Measurements from ENCODE around the gene DPP4.

Gene DPP4

GRCh38 chr2:161972232-161972631 lies 101.8 kb downstream of the DPP4 start:
- no peaks in the 10 kb centered on the region for H4K20me1 ChIP-seq (ENCODE audit: insufficient read depth, low read length)
- H3F3A ChIP-seq (ENCODE audit: insufficient read depth, low read length): no peaks in the 10 kb centered on the region
- H3K27me3 ChIP-seq (replicated peaks; ENCODE audit: insufficient read depth, low read length): no peaks in the 10 kb centered on the region
- no peaks in the 10 kb centered on the region for H3K9me2 ChIP-seq (replicated peaks; ENCODE audit: insufficient read depth, low read length)
- no peaks in the 10 kb centered on the region for H3K9me3 ChIP-seq (replicated peaks; ENCODE audit: insufficient read depth, low read length)
- no peak overlapping the region for H3K4me2 ChIP-seq (ENCODE audit: low read depth, low read length)
- H3K9ac ChIP-seq (ENCODE audit: low read length): no peak overlapping the region
- H3K36me3 ChIP-seq (replicated peaks; ENCODE audit: insufficient read depth, low read length): no peaks in the 10 kb centered on the region
- TF ChIP-seq, protein P1, sequence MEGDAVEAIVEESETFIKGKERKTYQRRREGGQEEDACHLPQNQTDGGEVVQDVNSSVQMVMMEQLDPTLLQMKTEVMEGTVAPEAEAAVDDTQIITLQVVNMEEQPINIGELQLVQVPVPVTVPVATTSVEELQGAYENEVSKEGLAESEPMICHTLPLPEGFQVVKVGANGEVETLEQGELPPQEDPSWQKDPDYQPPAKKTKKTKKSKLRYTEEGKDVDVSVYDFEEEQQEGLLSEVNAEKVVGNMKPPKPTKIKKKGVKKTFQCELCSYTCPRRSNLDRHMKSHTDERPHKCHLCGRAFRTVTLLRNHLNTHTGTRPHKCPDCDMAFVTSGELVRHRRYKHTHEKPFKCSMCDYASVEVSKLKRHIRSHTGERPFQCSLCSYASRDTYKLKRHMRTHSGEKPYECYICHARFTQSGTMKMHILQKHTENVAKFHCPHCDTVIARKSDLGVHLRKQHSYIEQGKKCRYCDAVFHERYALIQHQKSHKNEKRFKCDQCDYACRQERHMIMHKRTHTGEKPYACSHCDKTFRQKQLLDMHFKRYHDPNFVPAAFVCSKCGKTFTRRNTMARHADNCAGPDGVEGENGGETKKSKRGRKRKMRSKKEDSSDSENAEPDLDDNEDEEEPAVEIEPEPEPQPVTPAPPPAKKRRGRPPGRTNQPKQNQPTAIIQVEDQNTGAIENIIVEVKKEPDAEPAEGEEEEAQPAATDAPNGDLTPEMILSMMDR (IDR thresholded peaks at IDR 0.05; ENCODE audit: low read length): no peak
- TF ChIP-seq EZH2 (optimal IDR thresholded peaks at IDR 0.05; ENCODE audit: low read depth, low read length): no peak
- no peak for TF ChIP-seq EZH2phosphoT487 (IDR thresholded peaks at IDR 0.05; ENCODE audit: low read length)
- no peak for DNase-seq
- H3K79me2 ChIP-seq (ENCODE audit: low read length): no peaks in the 10 kb centered on the region
- no peak overlapping the region for H3K27ac ChIP-seq (ENCODE audit: low read length)
- H3K4me1 ChIP-seq (ENCODE audit: low read length): no peaks in the 10 kb centered on the region
- H3K4me3 ChIP-seq (ENCODE audit: low read length): no peak overlapping the region
- H2AFZ ChIP-seq (ENCODE audit: low read length): no peak overlapping the region

GRCh38 chr2:161971551-161971950 lies 102.5 kb downstream of the DPP4 start:
- Histone ChIP-seq H3K4me3 (ENCODE audit: low read length) (no peak overlapping the region), H2AFZ (ENCODE audit: low read length) (no peak overlapping the region)

DNA sequence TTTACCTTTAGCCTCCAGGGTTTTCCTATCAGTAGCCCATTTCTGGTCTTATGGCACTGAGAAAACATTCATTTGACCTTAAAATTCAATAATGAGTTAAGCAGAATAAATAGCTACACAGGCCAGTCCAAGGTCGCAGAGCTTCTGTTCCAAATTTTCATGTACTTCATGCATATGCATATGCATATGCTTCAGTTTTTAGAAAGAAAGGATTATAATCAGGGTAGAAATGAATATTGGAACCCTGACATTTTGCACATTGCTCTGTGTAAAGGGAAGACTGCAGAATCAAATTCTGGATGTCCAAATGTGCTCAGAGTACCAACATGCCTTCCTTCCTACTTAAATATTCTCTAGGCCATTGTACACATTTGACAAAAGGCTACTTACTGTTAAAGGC lies 104.9 kb downstream of the DPP4 start:
- Histone ChIP-seq H3K4me2 (ENCODE audit: low read depth, low read length) (no peak overlapping the region), H3K9ac (ENCODE audit: low read length) (no peak overlapping the region), H2AFZ (ENCODE audit: low read length) (no peak overlapping the region), H3K79me2 (ENCODE audit: low read length) (no peaks in the 10 kb centered on the region), H4K20me1 (ENCODE audit: insufficient read depth, low read length) (no peaks in the 10 kb centered on the region), H3K9me3 (replicated peaks; ENCODE audit: insufficient read depth, low read length) (no peaks in the 10 kb centered on the region), H3F3A (ENCODE audit: insufficient read depth, low read length) (no peaks in the 10 kb centered on the region), H3K36me3 (replicated peaks; ENCODE audit: insufficient read depth, low read length) (no peaks in the 10 kb centered on the region), H3K4me3 (ENCODE audit: low read length) (no peak overlapping the region), H3K4me1 (ENCODE audit: low read length) (no peaks in the 10 kb centered on the region), H3K27ac (ENCODE audit: low read length) (no peak overlapping the region), H3K27me3 (replicated peaks; ENCODE audit: insufficient read depth, low read length) (no peaks in the 10 kb centered on the region), H3K9me2 (replicated peaks; ENCODE audit: insufficient read depth, low read length) (no peaks in the 10 kb centered on the region)
- TF ChIP-seq, protein P1 (IDR thresholded peaks at IDR 0.05; ENCODE audit: low read length): no peak
- TF ChIP-seq EZH2phosphoT487 (IDR thresholded peaks at IDR 0.05; ENCODE audit: low read length) (no peak), EZH2 (optimal IDR thresholded peaks at IDR 0.05; ENCODE audit: low read depth, low read length) (no peak)
- DNase-seq: no peak

More at GRCh38 chr2:161971551-161971950, 102.5 kb downstream of the DPP4 start:
- no peaks in the 10 kb centered on the region for H3K9me2 ChIP-seq (replicated peaks; ENCODE audit: insufficient read depth, low read length)
- H3K36me3 ChIP-seq (replicated peaks; ENCODE audit: insufficient read depth, low read length): no peaks in the 10 kb centered on the region
- H3K27ac ChIP-seq (ENCODE audit: low read length): no peak overlapping the region
- no peak for TF ChIP-seq EZH2phosphoT487 (IDR thresholded peaks at IDR 0.05; ENCODE audit: low read length)
- TF ChIP-seq EZH2 (optimal IDR thresholded peaks at IDR 0.05; ENCODE audit: low read depth, low read length): no peak
- TF ChIP-seq, protein P1 (IDR thresholded peaks at IDR 0.05; ENCODE audit: low read length): no peak
- no peak overlapping the region for H3K4me2 ChIP-seq (ENCODE audit: low read depth, low read length)
- H3K79me2 ChIP-seq (ENCODE audit: low read length): no peaks in the 10 kb centered on the region
- DNase-seq: no peak
- no peaks in the 10 kb centered on the region for H4K20me1 ChIP-seq (ENCODE audit: insufficient read depth, low read length)
- no peak overlapping the region for H3K9ac ChIP-seq (ENCODE audit: low read length)
- H3F3A ChIP-seq (ENCODE audit: insufficient read depth, low read length): no peaks in the 10 kb centered on the region
- H3K4me1 ChIP-seq (ENCODE audit: low read length): no peaks in the 10 kb centered on the region
- no peaks in the 10 kb centered on the region for H3K27me3 ChIP-seq (replicated peaks; ENCODE audit: insufficient read depth, low read length)
- no peaks in the 10 kb centered on the region for H3K9me3 ChIP-seq (replicated peaks; ENCODE audit: insufficient read depth, low read length)

Data from MM.1S (cell line).